Glomerular visceral epithelial cell (primary cell): ENCODE data around the gene CDYL.
A peak's percentile ranks its signal among the peaks of the same experiment; 100 is the strongest.
"Not testable (repeated sequence)": the region's sequence is repeated elsewhere in the genome, so short reads cannot be mapped to it uniquely, and the experiment has no call there.

Source experiments
- DNase-seq: peaks from one replicate; pipeline ENCODE4 v3.0.0-alpha.2; 2016; ENCODE audit errors: extremely low spot score

The CDYL gene

DNA sequence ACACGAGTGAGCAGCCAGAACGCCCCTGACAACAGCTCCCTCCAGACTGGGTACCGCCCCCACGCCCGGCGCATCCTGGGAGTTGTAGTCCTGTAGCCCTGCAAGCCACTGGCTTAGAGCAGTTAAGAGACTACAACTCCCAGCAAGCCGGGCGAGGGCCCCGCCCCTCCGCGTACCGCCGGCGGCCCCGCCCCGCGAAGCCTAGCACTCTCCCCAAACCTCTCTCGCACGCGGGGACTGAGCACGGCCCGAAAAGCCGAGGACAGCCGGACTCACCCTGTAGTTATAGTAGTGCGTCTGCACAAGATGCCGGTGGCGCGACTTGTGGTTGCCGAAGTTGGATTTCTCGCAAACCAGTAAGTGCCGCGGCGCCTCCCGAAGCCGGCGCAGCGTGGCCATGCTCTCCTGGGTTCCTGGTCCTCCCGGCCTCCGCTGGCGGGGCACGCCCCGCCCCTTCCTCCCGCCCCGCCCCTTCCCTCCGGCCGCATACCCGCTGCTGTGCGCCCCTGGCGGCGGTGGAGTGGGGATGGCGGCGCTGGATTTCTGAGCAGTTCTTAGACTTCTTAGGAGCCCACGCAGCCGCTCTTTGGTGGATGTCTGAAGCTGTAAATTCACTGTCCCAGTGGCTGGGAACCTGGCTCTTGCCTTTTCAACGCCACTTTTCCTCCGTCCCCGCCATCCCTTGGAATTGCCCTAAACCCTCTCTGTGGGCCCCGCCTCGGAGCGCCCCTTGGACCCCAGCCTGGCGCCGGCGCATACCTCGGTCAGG lies 227.6 kb downstream of the CDYL start, which contains the start of gene RPP40:
RPP40 (minus strand) TSS at position 434 of the 769 bp plus-strand sequence; CDS start at position 399, 35 bp downstream.
- DNase-seq: peak; percentile 98

GRCh38 chr6:5004373-5005037 lies 228.3 kb downstream of the CDYL start:
- DNase-seq: no peak

DNA sequence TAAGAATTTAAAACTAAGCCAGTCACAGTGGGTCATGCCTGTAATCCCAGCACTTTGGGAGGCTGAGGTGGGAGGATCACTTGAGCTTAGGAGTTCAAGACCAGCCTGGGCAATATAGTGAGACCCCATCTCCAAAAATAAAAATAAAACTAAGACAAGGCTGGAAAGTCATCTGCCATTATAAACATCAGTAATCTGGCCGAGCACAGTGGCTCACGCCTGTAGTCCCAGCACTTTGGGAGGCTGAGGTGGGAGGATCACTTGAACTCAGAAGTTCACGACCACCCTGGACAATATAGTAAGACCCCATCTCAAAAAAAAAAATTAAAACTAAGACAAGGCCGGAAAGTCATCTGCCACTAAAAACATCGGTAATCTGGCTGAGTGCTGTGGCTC lies 228.8 kb downstream of the CDYL start:
- not testable (repeated sequence) for DNase-seq
